ENCODE measurements around the gene AIF1. TPM values are rescaled to one million over a fixed set of nuclear protein-coding genes. Genes with fewer than 3 reads are reported as not detected.

AIF1 gene
- total RNA-seq, 1 donor from 2014 or later = 15.2 TPM

DNA sequence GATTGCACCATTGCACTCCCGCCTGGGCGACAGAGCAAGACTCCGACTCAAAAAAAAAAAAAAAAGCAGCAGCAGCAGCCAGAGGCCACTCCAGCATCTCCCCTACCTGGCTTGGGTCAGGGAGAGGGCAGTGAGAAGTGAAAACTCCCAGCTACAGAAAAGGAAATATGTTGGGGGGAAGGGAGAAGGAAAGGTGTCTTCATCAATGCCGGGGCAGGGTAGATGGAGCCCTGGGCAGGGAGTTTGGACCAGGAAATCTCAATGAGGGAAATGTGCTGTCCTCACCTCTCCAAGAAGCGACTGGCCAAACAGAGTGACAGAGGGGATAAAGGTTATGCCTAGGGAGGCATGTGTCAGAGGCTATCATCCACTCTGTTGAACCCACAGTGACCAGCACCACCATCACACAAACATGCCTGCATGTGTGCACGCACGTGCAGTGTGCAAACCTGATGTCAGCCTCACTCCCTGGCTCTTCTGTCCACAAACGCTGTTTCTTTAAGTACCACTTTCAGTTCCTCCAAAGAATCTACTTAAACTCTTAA lies 887 bp upstream of the AIF1 start:
- Histone ChIP-seq H3K36me3 (no peaks in the 10 kb centered on the region), H3K4me3 (no peak overlapping the region), H3K9me3 (replicated peaks) (no peaks in the 10 kb centered on the region), H3K4me1 (peaks cover under 1% of the 10 kb centered on the region), H3K27ac (replicated peaks) (peak overlapping the region; percentile 42), H3K27me3 (ENCODE audit: low read depth) (no peaks in the 10 kb centered on the region)
- intact Hi-C loops (cut with micrococcal nuclease) = no loop called here
- DNase-seq = no peak
- TF ChIP-seq, protein P1, sequence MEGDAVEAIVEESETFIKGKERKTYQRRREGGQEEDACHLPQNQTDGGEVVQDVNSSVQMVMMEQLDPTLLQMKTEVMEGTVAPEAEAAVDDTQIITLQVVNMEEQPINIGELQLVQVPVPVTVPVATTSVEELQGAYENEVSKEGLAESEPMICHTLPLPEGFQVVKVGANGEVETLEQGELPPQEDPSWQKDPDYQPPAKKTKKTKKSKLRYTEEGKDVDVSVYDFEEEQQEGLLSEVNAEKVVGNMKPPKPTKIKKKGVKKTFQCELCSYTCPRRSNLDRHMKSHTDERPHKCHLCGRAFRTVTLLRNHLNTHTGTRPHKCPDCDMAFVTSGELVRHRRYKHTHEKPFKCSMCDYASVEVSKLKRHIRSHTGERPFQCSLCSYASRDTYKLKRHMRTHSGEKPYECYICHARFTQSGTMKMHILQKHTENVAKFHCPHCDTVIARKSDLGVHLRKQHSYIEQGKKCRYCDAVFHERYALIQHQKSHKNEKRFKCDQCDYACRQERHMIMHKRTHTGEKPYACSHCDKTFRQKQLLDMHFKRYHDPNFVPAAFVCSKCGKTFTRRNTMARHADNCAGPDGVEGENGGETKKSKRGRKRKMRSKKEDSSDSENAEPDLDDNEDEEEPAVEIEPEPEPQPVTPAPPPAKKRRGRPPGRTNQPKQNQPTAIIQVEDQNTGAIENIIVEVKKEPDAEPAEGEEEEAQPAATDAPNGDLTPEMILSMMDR (IDR thresholded peaks at IDR 0.05; ENCODE audit: borderline replicate concordance) = no peak

GRCh38 chr6:31615748-31616147 lies 714 bp downstream of the AIF1 start:
- TF ChIP-seq, protein P1 (IDR thresholded peaks at IDR 0.05; ENCODE audit: borderline replicate concordance) = no peak
- Histone ChIP-seq H3K4me1 (peaks cover 8% of the 10 kb centered on the region), H3K27me3 (ENCODE audit: low read depth) (no peaks in the 10 kb centered on the region), H3K27ac (replicated peaks) (peak overlapping the region; percentile 33), H3K36me3 (no peaks in the 10 kb centered on the region), H3K4me3 (peak overlapping the region; percentile 44), H3K9me3 (replicated peaks) (no peaks in the 10 kb centered on the region)
- intact Hi-C loops (cut with micrococcal nuclease) = no loop called here
- DNase-seq = no peak

- H3K4me3 ChIP-seq = no peak overlapping the region
- TF ChIP-seq, protein P1 (IDR thresholded peaks at IDR 0.05; ENCODE audit: borderline replicate concordance) = no peak
Observed at GRCh38 chr6:31617010-31617409, 2.0 kb downstream of the AIF1 start.

DNA sequence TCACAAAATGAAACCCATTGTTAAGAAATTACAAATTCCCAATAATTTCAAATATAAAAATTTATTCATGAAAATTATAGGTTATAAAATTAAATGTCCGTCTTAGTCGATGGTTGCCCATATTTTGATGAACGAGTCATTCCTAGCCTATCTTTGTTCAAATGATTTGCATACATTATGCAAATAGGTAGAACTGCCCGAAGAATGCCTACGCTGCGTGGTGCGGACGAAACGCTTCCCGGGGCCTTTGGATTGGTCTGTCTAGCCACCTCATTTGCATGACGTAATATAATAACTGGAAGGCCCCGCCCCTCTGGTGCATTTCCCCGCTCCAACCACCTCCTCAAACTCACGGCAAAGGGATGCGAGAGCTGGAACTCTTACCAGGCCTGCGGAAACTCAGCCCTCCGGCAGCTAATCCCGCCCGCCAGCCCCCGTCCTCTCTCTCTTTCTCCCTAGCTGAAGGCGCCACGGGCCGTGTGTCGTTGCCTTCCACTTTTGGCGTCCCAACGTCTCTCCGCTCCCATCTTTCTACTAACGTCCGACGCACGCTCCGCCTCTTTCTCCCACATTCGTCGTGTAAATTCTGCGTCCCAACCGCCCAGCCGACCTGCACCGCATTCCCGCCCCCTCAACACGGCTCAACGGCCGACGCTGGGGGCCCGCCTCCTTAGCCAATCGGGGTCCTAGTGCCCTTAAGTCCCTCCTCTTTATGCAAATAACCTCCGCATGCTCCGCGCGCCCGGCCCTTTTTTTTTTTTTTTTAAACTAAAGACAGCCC lies 5.0 kb downstream of the AIF1 start:
- H3K4me1 ChIP-seq = peaks cover 31% of the 10 kb centered on the region
- TF ChIP-seq, protein P1 (IDR thresholded peaks at IDR 0.05; ENCODE audit: borderline replicate concordance) = no peak
- peaks cover 22% of the 10 kb centered on the region for H3K36me3 ChIP-seq
- H3K9me3 ChIP-seq (replicated peaks) = no peaks in the 10 kb centered on the region
- intact Hi-C loops (cut with micrococcal nuclease) = no loop called here
- peak overlapping the region; percentile 96 for H3K27ac ChIP-seq (replicated peaks)
- peak overlapping the region; percentile 89 for H3K4me3 ChIP-seq
- DNase-seq = peak; percentile 98
- no peaks in the 10 kb centered on the region for H3K27me3 ChIP-seq (ENCODE audit: low read depth)

More at GRCh38 chr6:31617010-31617409, 2.0 kb downstream of the AIF1 start:
- H3K36me3 ChIP-seq = no peaks in the 10 kb centered on the region
- H3K27me3 ChIP-seq (ENCODE audit: low read depth) = no peaks in the 10 kb centered on the region
- H3K9me3 ChIP-seq (replicated peaks) = no peaks in the 10 kb centered on the region
- peaks cover 20% of the 10 kb centered on the region for H3K4me1 ChIP-seq
- DNase-seq = no peak
- intact Hi-C loops (cut with micrococcal nuclease) = no loop called here
- no peak overlapping the region for H3K27ac ChIP-seq (replicated peaks)

DNA sequence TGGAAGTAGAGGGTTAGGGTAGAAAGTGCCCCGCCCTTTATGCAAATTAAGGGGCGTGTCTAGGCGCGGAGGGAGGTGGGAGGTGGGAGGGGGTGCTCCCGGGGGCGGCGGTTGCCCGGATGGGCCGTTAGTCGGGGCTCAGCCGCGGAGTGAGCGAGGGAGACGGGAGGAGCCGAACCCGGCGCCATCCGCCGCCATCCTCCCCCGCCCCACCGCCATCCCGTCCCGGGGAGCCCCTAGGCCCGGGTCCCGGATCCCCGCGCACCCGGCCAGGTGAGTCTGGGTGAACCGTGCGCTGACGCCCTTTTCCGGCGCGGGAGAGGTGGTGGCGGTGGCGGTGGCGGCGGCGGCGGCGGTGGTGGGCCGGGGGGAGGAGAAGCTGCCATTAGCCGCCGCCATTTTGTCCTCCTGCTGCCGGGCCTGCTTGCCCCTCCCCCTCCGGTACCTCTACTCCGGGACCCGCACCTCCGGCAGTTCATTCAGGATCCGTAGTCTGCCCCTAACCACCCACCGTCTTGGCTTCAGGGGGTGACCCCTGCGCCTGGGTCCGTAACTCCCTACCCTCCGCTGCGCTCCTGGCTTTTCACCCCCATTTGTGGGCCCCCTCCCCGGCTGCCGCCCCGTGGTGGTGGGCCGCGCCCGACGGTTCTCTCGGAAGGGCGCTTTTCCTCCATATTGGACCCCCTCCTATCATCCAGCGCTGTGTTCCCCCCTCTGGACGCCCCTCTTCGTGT lies 5.7 kb downstream of the AIF1 start, which contains the start of gene PRRC2A:
PRRC2A (plus strand) TSS at position 130 of the 734 bp plus-strand sequence. CDS start 2,075 bp downstream, outside the sequence.
- H3K4me3 ChIP-seq = peak within 1 kb of the TSS; percentile 89
- peak; percentile 93 for DNase-seq

More for the DNA sequence above, 5.7 kb downstream of the AIF1 start, which contains the start of gene PRRC2A:
- Histone ChIP-seq H3K36me3 (peaks cover 30% of the 10 kb centered on the region), H3K27ac (replicated peaks) (peak within 1 kb of the TSS; percentile 96), H3K27me3 (ENCODE audit: low read depth) (no peaks in the 10 kb centered on the region), H3K4me1 (peaks cover 31% of the 10 kb centered on the region), H3K9me3 (replicated peaks) (no peaks in the 10 kb centered on the region)
- intact Hi-C loops (cut with micrococcal nuclease) = no loop called here
- TF ChIP-seq, protein P1 (IDR thresholded peaks at IDR 0.05; ENCODE audit: borderline replicate concordance) = no peak

All from left ventricle myocardium inferior (tissue), 1 donor.